Lower leg skin (tissue), 3 donors: ENCODE results near the gene OSBP2.

Experiments used
- POLR2A ChIP-seq, 2 donors: fragments of 450-650 bp; IDR thresholded peaks; one replicate each; pipeline ENCODE4 v1.6.1; 2016 to 2017; ENCODE audit warnings: antibody characterized with exemption in 2 of 2, mild to moderate bottlenecking in 1 of 2, moderate library complexity in 1 of 2
- TF ChIP-seq, protein P1 (sequence below), 3 donors: fragments of 450-650 bp; IDR thresholded peaks; one replicate each; pipeline ENCODE4 v1.5.1; 2016; ENCODE audit warnings: antibody characterized with exemption in 3 of 3, mild to moderate bottlenecking in 3 of 3, moderate library complexity in 2 of 3

DNA sequence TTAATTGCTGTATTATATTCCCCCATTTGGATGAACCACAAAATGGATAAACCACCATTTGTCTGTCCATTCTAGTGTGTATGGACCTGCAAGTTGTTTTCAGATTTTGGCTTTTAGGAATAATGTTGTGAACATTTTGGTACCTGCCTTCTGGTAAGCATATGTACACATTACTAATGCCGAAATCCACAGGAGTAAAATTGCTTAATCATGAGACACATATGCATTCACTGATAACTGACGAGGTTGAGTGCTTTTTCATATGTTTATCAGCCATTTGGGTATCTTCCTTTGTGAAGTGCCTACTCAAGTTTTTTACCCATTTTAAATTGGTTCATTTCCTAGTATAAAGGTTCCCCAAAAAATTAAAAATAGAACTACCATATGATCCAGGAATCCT is 34.2 kb downstream of the OSBP2 start:
- TF ChIP-seq, protein P1, sequence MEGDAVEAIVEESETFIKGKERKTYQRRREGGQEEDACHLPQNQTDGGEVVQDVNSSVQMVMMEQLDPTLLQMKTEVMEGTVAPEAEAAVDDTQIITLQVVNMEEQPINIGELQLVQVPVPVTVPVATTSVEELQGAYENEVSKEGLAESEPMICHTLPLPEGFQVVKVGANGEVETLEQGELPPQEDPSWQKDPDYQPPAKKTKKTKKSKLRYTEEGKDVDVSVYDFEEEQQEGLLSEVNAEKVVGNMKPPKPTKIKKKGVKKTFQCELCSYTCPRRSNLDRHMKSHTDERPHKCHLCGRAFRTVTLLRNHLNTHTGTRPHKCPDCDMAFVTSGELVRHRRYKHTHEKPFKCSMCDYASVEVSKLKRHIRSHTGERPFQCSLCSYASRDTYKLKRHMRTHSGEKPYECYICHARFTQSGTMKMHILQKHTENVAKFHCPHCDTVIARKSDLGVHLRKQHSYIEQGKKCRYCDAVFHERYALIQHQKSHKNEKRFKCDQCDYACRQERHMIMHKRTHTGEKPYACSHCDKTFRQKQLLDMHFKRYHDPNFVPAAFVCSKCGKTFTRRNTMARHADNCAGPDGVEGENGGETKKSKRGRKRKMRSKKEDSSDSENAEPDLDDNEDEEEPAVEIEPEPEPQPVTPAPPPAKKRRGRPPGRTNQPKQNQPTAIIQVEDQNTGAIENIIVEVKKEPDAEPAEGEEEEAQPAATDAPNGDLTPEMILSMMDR (IDR thresholded peaks at IDR 0.05), result no peak
- no peak for TF ChIP-seq POLR2A (IDR thresholded peaks at IDR 0.05)
